GM12873 (cell line): ENCODE results near the gene HIF3A.

Experiments
- TF ChIP-seq, protein P1 (sequence below): IDR thresholded peaks from 2 replicates; pipeline ENCODE4 v1.5.1; 2012; ENCODE audit warnings: low read depth, mild to moderate bottlenecking, moderate library complexity, low read length, control low read depth; ENCODE audit not compliant: insufficient read depth; ENCODE audit errors: missing control alignments

The HIF3A gene

DNA sequence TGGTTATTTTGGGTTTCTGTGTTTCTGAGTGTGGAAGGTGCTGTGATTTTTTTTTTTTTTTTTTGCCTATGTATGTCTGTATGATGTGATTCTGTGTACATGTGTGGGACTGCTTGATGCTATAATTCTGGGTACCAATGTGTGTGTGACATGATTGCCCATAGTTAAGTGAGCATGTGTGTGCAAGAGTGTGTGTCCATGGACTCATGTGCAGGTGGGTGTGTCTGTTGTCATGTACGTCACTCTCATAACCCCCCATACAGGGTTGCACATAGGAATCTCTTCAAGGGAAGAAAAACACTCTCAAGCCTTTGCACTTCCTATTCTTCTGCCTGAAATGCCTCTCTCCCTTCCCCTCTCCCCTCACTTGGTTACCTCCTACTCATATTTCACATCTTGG, 47.5 kb downstream of the HIF3A start:
- TF ChIP-seq, protein P1, sequence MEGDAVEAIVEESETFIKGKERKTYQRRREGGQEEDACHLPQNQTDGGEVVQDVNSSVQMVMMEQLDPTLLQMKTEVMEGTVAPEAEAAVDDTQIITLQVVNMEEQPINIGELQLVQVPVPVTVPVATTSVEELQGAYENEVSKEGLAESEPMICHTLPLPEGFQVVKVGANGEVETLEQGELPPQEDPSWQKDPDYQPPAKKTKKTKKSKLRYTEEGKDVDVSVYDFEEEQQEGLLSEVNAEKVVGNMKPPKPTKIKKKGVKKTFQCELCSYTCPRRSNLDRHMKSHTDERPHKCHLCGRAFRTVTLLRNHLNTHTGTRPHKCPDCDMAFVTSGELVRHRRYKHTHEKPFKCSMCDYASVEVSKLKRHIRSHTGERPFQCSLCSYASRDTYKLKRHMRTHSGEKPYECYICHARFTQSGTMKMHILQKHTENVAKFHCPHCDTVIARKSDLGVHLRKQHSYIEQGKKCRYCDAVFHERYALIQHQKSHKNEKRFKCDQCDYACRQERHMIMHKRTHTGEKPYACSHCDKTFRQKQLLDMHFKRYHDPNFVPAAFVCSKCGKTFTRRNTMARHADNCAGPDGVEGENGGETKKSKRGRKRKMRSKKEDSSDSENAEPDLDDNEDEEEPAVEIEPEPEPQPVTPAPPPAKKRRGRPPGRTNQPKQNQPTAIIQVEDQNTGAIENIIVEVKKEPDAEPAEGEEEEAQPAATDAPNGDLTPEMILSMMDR, result no peak

DNA sequence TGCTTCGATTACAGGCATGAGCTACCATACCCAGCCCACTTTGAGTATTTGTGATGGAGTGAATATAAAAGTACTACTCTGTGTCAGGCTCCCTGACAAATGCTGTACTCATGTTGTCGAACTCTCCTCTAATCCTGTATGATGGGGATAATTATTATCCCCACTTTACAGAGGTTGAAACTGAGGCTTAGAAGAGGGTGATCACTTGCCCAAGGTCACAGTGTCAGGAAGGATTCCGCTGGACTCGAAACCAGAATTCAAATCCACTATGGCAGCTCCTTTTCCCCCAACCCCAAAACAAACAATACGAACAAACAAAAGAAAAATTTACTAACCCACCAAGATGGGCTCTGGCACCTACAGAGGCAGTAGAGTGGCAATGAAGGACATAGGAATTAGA, 48.3 kb downstream of the HIF3A start:
- TF ChIP-seq, protein P1, result no peak

DNA sequence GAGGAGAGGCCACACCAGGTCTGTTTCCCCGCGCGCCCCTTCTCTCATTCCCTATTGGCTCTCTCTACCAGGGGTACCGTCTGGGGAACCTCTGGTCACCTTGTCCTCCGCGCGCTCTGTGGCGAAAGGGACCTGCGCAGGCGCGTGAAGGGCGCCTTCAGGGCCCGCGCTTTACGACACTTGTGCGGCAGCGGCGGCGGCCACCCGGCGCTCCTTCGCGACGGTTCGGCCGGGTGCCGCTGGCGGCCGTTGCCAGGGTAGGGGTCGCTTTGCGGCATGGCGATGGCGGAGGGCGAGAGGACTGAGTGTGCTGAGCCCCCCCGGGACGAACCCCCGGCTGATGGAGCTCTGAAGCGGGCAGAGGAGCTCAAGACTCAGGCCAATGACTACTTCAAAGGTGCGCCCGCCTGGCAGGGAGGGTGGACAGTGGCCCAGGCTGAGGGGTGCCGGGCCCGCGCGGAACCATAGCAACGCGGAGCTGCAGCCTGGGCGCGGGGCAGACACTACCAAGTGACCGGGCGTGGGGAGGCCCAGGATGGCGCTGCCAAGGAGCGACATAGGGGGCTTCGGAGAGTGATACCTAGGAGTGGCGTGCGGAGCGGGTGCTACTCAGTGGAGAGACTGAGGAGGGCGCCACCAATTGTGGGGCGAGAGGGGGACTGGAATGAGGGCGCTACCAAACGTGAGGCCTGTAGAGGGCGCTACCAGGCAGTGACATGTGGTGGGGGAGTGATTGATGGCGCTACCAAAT, 50.2 kb downstream of the HIF3A start, which contains the start of gene PPP5C:
Gene PPP5C (plus strand): TSS at position 267 of the 751 bp plus-strand sequence. CDS start 10 bp downstream, at position 277.
- TF ChIP-seq, protein P1, result peak; percentile 99

DNA sequence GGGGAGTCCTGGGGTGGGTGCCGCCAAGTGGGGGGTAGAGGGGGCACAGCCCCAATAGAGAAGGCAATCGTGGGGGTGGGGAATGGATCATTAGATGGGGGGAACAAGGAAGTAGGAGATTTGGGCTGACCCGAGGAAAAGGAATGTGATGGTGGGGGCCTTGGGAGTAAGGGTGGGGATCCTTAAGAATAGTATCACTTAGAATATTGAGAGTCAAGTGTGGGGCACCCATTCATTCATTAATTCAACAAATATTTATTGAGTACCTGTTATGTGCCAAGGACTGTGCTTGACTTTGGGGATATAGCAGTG, 50.7 kb downstream of the HIF3A start:
- TF ChIP-seq, protein P1, result no peak

DNA sequence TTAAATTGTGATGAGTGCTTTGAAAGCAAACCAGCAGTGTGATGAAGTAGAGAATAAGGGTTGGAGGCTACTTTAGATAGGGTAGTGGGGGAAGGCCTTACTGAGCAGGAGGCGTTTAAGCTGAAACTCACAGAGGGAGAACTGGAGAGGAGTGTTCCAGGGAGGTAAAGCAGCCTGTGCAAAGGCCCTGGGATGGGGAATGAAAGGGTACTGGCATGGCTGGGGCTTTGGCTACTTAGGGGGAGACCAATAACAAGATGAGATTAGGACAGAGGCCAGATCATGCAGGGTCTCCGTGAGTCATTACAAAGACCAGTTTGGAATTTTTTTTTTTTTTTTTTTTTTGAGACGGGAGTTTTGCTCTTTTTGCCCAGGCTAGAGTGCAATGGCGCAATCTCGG, 51.1 kb downstream of the HIF3A start:
- TF ChIP-seq, protein P1, result no peak

DNA sequence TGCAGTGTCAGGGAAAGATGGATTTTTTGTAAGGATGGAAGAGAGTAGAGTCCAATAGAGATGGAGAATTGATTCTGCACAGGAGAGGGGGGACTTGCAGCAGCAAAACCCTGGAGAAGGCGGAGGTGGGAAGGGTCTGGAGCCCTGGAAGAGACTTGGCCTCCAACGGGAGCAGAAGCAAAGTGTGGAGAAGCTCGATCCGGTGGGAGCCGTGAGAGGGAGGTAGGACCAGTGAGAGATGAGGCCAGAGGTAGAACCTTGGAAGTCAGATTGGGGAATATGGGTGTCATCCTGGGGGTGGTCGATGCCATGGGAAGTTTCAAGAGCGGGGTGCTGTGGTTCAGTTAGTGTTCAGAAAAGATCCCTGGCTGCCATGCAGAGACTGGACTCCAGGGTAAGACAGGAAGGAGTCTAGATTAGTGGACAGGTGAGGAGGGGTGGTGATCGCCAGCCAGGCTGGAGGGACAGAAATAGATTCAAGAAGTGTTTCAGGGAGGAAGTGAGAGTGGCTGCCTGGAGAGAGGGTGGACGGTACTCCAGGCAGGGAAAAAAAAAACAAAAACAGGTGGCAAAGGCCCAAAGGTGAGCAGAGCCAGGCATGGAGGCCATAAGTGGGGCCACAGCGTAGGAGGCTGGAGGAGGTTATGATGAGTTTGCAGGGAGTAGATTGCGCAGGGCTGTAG, 52.6 kb downstream of the HIF3A start:
- TF ChIP-seq, protein P1, result no peak

DNA sequence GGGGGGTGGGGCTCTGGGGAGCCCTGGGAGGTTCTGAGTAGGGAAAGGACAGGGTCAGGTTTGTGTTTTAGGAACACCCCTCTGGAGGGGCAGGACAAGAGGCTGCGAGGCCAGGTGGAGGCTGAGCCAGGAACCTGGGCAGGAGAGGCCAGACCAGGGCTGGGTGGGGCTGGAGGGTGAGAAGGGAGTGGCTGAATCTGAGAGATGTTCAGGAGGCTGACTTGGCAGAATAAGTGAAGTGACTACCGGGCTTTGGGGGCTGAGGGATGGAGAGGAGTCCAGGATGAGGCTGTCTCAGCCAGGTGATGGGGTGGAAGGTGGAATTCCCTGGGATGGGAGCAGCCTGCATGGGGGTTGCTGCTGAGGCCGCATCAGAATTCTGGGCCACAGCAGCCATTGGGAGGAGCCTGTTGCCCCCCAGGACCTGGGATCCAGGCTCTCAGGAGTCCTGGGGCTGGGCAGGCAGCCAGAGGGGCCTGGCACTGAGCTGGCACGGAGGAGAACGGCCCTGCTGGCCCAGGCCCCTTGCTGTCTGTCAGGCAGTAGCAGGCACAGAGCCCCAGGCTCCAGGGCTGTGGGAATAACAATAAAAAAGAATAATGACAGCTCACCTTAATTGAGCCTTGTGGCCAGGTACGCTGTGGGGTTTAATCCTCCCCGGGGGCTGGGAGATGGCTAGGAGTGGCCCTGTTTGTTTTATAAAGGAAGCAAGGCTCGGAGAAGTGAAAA, 53.4 kb downstream of the HIF3A start:
- TF ChIP-seq, protein P1, result no peak
